UCSD-AML1 (cell line): ENCODE data around the gene SLC2A4.
"Not testable (repeated sequence)": the region's sequence is repeated elsewhere in the genome, so short reads cannot be mapped to it uniquely, and the experiment has no call there.

Source experiments
- DNase-seq: peaks from one replicate; lab custom pipeline; 2025; ENCODE audit not compliant: unreplicated experiment; lab: John Stamatoyannopoulos, UW

Gene SLC2A4

GRCh38 chr17:7322520-7323194 is 41.1 kb downstream of the SLC2A4 start:
- no peak for DNase-seq

- DNase-seq = peak; percentile 48
Observed at GRCh38 chr17:7323731-7324437, 42.4 kb downstream of the SLC2A4 start.

DNA sequence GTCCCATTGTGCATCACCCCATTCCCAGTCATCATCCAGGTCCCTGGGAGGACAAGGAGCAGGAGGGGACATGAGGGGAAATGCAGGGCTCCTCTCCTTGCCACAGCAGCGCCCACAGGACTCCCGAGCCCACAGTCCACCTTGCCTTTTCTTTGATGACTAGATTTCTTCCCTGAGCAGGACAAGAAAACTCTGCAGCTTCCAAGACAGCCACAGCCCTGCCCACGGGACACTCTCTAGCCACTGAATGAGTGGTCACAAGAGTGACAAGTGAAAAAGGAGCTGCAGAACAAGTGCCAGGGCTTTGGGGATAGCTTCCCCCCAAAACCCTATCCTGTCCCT is 42.9 kb downstream of the SLC2A4 start:
- DNase-seq = no peak

- DNase-seq = no peak
Observed at GRCh38 chr17:7325031-7325528, 43.6 kb downstream of the SLC2A4 start.

GRCh38 chr17:7326186-7326585 is 44.7 kb downstream of the SLC2A4 start:
- no peak for DNase-seq

GRCh38 chr17:7327056-7327455 is 45.5 kb downstream of the SLC2A4 start:
- DNase-seq = no peak

- DNase-seq = no peak
Observed at GRCh38 chr17:7327501-7327900, 46.0 kb downstream of the SLC2A4 start.

GRCh38 chr17:7328009-7328408 is 46.5 kb downstream of the SLC2A4 start:
- DNase-seq = no peak

GRCh38 chr17:7328840-7329373 is 47.4 kb downstream of the SLC2A4 start, which contains the start of gene NEURL4:
Gene NEURL4 (minus strand): TSS chr17:7329335. CDS start chr17:7329312, 23 bp downstream.
- DNase-seq = no peak

DNA sequence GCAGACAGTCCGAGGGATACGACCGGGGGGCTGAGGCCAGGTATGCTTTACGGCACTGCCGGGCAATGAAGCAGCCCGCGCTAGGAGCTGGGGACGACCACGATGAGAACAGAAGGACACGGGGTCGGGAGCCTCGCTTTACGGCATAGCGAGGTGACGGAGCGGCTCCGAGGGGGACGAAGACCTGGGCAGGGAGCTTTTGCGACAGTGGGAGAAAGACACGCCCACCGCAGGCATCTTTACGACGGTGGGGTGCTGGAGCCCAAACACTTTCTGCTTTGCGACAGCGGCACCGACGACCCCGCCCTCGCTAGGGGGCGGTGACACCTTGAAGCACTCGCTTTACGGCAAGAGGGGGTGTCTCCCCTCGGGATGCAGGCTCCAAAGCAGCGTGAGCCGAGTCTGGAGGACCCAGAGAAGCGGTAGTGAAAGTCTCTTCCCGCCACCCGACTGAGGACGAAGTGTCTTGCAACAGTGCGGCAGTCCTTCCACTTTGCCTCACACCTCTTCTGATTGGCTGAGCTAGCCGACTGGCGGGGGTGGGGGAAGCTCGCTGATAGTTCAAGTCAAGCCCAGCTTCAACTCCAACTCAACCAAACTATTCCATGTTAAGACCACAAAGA is 48.0 kb downstream of the SLC2A4 start:
- peak; percentile 98 for DNase-seq

DNA sequence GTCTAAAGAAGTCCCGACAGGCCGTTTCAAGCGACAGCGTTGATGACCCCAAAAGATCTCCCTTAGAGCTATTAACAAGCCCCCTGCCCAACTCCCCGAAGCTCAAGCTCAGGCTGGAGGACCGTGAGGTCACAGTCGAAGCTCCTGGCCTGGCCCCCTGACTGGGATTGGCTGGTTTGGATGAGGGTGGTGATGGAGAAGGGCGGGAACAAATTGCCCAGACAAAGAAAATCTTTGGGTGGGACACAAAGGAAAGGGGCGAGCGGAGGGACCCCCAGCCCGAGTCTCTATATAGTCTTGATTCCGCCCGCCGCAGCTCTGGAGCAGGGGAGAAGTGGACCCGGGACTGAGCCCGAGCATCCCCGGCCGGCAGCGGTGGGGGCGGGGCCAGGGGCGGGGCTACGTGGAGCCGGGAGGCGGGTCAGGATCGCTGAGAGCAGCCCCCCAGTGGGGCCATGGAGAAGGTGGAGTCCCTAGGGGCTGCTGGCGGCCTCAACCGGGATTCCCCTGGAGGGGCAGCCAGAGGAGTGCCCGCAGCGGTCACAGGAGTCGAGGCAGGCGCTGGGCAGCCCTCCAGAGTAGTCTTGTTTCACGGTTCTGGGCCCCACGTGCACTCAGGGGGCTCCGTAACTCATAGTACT is 48.6 kb downstream of the SLC2A4 start:
- peak; percentile 82 for DNase-seq

DNA sequence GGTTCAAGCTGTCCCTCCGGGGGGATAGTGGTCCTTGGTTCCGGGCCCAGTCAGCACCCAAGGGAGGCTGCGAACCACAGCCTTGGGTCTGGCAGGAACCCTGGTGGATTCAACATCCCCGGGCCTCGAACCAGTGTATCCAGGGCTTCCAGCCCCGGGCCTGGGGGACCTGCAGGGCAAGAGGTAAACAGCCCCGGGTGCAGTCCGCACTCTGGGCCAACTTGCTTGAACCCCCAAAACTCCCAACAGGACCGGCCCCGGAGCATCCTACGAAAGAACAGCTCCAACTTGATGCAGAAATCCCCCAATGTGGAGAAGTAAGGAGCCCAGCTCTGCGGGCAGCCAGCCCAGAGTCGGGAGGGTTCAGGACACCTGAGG is 49.1 kb downstream of the SLC2A4 start:
- DNase-seq = no peak

- DNase-seq = no peak
Observed at GRCh38 chr17:7332111-7332510, 50.6 kb downstream of the SLC2A4 start.

- DNase-seq = not testable (repeated sequence)
Observed at GRCh38 chr17:7332600-7333069, 51.1 kb downstream of the SLC2A4 start.

- no peak for DNase-seq
Observed at GRCh38 chr17:7334938-7335538, 53.5 kb downstream of the SLC2A4 start.

GRCh38 chr17:7335765-7336164 is 54.2 kb downstream of the SLC2A4 start:
- not testable (repeated sequence) for DNase-seq

DNA sequence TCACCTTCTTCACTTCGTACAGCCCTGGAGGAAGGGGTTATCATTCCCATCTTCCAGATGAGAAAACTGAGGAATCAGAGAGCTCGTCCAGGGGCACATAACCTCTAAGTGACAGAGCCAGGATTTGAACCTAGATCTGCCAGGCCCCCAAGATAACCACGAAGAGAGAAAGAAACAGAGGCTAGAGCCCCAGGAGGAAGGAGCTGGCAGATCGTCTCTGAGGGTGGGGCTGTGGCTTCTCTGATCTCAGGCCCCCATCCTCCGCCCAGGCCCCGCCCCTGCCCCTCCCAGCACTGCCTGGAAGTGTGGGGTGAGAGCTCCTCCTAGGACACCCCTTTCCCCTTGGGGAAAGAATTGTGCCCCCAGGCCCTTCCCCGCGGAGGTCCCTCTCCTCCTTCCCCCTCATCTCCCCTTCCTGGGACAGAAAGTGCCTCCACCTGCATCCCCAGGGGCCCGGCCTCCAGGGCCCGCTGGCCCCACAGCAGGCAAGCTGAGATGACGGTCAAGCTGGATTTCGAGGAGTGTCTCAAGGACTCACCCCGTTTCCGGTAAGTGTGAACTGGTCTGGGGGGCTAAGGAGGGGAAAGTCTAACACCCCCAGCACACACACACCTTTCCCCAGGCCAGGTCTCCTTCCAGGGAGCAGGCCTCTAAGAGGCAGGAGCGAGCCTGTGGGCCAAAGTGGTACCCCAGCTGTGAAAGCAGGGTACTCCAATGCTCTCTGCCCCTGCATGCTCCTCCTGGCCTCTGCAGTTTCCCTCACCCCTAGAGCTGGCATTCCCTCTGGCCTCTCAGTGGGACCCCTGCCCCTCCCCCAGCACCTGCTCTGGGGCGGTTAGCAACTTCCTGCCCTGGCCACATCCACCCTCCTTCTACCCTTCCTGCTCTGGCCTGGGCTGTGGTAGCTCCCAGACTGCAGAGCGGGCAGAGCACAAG is 55.0 kb downstream of the SLC2A4 start, which contains the start of gene ACAP1:
ACAP1 (plus strand) TSS at position 290 of the 936 bp plus-strand sequence; CDS start at position 496, 206 bp downstream.
- DNase-seq = peak; percentile 87

GRCh38 chr17:7337600-7337999 is 56.1 kb downstream of the SLC2A4 start:
- DNase-seq = not testable (repeated sequence)
